Esophagus squamous epithelium (tissue), 5 donors: ENCODE results near the gene DPM3. TPM values are rescaled to one million over a fixed set of nuclear protein-coding genes. Genes with fewer than 3 reads are reported as not detected.
"Not testable (repeated sequence)": the region's sequence is repeated elsewhere in the genome, so short reads cannot be mapped to it uniquely, and the experiment has no call there.

Experiments used
- DNase-seq: peaks from one replicate; lab custom pipeline; 2025; lab: John Stamatoyannopoulos, UW
- H3K27ac ChIP-seq, 4 donors: fragments of 200-600 bp; sonication (generic); one replicate each; pipeline ENCODE4 v1.5.1; 2016 to 2019; ENCODE audit warnings: mild to moderate bottlenecking in 1 of 4
- H3K27me3 ChIP-seq, 4 donors: fragments of 200-600 bp; sonication (generic); 1 replicate in 3 of 4; 2 replicates in 1 of 4; pipeline versions ENCODE4 v1.5.1 to v1.6.0; 2017 to 2021; ENCODE audit warnings: antibody characterized with exemption in 1 of 4
- H3K36me3 ChIP-seq, 3 donors: fragments of 200-600 bp; sonication (generic); one replicate each; pipeline ENCODE4 v1.5.1; 2016 to 2019
- H3K4me1 ChIP-seq, 3 donors: fragments of 200-600 bp; sonication (generic); one replicate each; pipeline ENCODE4 v1.5.1; 2017 to 2019
- H3K4me3 ChIP-seq, 4 donors: fragments of 200-600 bp; sonication (generic); 1 replicate in 3 of 4; 2 replicates in 1 of 4; pipeline ENCODE4 v1.5.1; 2016 to 2019; ENCODE audit warnings: mild to moderate bottlenecking in 2 of 4, moderate library complexity in 1 of 4
- H3K9me3 ChIP-seq, 3 donors: fragments of 200-600 bp; sonication (generic); one replicate each; pipeline ENCODE4 v1.5.1; 2016 to 2019
- CTCF ChIP-seq, 6 experiments: fragments of 450-650 bp in 4 of 6; fragments of 200-600 bp in 2 of 6; sonication (generic) in 2 of 6; IDR thresholded peaks; one replicate each; pipeline ENCODE4 v1.5.1; 2016 to 2019; ENCODE audit warnings: antibody characterized with exemption in 6 of 6, mild to moderate bottlenecking in 4 of 6, moderate library complexity in 4 of 6
- POLR2A ChIP-seq, 4 donors: fragments of 450-650 bp; IDR thresholded peaks; one replicate each; pipeline ENCODE4 v1.6.1; 2017; ENCODE audit warnings: antibody characterized with exemption in 4 of 4, mild to moderate bottlenecking in 4 of 4, moderate library complexity in 3 of 4
- WGBS, 2 donors: methylation state at CpG; one replicate each; pipeline ENCODE4 v1.1.5; 2018; 5-methylcytosine and 5-hydroxymethylcytosine counted together
- intact Hi-C: fragments of 100-400 bp; cut with DNase I; formaldehyde crosslinking; loops from one replicate; pipeline ENCODE4 v1.15.0; 2022
- total RNA-seq, 4 donors: library from RNA; depleted of rRNA; stranded (reverse); fragments of >200 nt; gene quantifications; one replicate each; pipeline ENCODE4 v1.1.0, GENCODE V29; 2016
- donor health status: DM: yes; HTN: yes; CAD: no.

The DPM3 gene, protein sequence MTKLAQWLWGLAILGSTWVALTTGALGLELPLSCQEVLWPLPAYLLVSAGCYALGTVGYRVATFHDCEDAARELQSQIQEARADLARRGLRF
- 10 to 100 TPM; 33.1 to 67.7 (median 45.4) TPM for total RNA-seq

GRCh38 chr1:155139895-155140629 lies at the start of gene DPM3:
TSS of gene DPM3 (minus strand) at chr1:155140531. CDS start at chr1:155140240, 291 bp downstream.
- H3K27ac ChIP-seq: peak within 1 kb of the TSS; percentile 87 to 95 (median 92)
- H3K4me1 ChIP-seq: peaks cover 8 to 51% (median 19%) of the 10 kb centered on the region in 3 donors
- 1 to 2% methylated on average over 27 to 30 of the region's 42 CpGs for WGBS, 2 donors
- intact Hi-C loops: no loop called here
- peak; percentile 65 for DNase-seq
- no peaks in the 10 kb centered on the region for H3K27me3 ChIP-seq
- H3K9me3 ChIP-seq: no peaks in the 10 kb centered on the region
- peak within 1 kb of the TSS; percentile 61 to 91 (median 82) for H3K4me3 ChIP-seq
- H3K36me3 ChIP-seq: peaks cover 0 to 15% (median 0%) of the 10 kb centered on the region in 3 donors
- TF ChIP-seq CTCF (IDR thresholded peaks at IDR 0.05) (peak in 1 of 6 experiments; percentile 9), POLR2A (IDR thresholded peaks at IDR 0.05) (peak in 3 of 4 donors; percentile 59 to 76 (median 65))

GRCh38 chr1:155189926-155190325 lies 49.6 kb upstream of the DPM3 start:
- DNase-seq, H3K4me3 ChIP-seq, H3K27ac ChIP-seq, H3K9me3 ChIP-seq, intact Hi-C loops, H3K36me3 ChIP-seq, H3K27me3 ChIP-seq: not testable (repeated sequence)
- WGBS, 2 donors: no CpG with 5 or more reads among the region's 45 CpGs
- peaks cover 26 to 57% (median 34%) of the 10 kb centered on the region in 3 donors for H3K4me1 ChIP-seq

DNA sequence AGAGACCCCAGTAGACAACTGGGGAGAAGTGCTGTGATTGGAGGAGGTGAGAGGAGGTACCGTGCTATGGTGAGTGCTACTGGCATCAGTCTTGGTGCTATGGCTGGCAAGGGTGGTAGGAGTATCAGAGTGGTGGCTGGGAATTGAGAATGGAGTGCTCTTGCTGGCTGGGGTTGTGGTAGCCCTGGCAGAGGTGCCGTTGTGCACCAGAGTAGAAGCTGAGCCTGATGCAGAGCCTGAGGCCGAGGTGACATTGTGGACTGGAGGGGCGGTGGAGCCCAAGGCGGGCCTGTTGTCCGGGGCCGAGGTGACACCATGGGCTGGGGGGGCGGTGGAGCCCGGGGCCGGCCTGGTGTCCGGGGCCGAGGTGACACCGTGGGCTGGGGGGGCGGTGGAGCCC lies 47.9 kb upstream of the DPM3 start:
- Histone ChIP-seq H3K4me3 (no peak overlapping the region), H3K36me3 (no peaks in the 10 kb centered on the region), H3K4me1 (peaks cover 13 to 52% (median 23%) of the 10 kb centered on the region in 3 donors), H3K27ac (no peak overlapping the region), H3K27me3 (no peaks in the 10 kb centered on the region), H3K9me3 (no peaks in the 10 kb centered on the region)
- no peak for DNase-seq
- 74 to 91% methylated on average over 1 to 3 of the region's 14 CpGs for WGBS, 2 donors
- intact Hi-C loops: no loop called here
- TF ChIP-seq CTCF (IDR thresholded peaks at IDR 0.05) (no peak), POLR2A (IDR thresholded peaks at IDR 0.05) (no peak)

DNA sequence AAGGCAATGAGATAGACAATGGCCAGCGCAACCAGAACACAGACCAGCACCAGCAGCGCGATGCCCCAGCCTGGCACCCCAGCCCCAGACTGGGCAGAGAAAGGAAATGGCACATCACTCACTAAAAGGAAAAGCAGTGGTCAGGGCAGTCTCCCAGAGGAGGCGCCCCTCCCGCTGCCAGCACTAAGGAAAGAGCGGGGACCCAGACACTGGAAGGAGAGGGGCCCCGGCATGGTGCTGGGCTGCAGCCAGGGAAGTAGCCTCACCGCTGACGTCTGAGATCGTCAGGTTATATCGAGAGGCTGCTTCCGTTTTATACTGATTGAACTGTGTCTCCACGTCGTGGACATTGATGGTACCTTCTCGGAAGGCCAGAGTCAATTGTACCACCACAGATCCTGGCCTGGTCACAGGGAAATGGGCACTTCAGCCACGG lies 47.1 kb upstream of the DPM3 start:
- Histone ChIP-seq H3K27ac (no peak overlapping the region), H3K4me3 (peak overlapping the region in 1 of 4 donors; percentile 9), H3K36me3 (no peaks in the 10 kb centered on the region), H3K27me3 (no peaks in the 10 kb centered on the region), H3K9me3 (no peaks in the 10 kb centered on the region), H3K4me1 (peaks cover 5 to 44% (median 15%) of the 10 kb centered on the region in 3 donors)
- intact Hi-C loops: no loop called here
- WGBS, 2 donors: 77 to 86% methylated on average over 12 to 16 of the region's 16 CpGs
- TF ChIP-seq CTCF (IDR thresholded peaks at IDR 0.05) (no peak), POLR2A (IDR thresholded peaks at IDR 0.05) (no peak)
- no peak for DNase-seq

DNA sequence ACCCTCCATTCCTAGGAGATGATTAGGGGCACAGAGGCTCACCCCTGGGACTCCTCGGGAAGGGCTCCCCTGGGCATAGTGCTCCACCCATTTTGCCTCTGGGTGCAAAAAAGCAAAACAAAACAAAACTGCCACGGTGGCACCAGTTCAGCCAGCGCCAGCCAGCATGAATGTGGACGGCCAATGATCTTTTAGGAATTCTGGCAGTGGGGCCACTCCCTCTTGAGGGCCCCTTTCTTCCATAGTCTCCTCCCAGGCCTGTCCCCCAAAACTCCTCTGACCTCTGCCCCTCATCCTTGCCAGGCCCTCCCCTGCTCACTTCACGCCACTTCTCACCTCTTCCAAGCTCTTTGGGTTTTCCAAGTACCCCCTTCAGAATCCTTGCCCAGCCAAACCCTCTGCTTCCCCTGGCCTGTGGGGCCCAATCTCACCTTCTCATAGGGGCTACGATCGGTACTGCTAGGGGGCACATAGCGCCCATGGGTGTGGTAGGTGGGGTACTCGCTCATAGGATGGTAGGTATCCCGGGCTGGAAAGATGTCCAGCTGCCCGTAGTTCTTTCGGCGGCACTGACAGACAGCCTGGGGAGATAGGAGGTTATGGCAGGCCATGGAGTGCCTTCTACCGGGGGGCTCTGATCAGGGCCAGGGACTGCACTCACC lies 46.6 kb upstream of the DPM3 start:
- no peaks in the 10 kb centered on the region for H3K36me3 ChIP-seq
- no peaks in the 10 kb centered on the region for H3K9me3 ChIP-seq
- H3K27ac ChIP-seq: peak overlapping the region in 2 of 4 donors; percentile 32 to 73
- WGBS, 2 donors: 38 to 56% methylated on average over 4 to 7 of the region's 14 CpGs
- no peaks in the 10 kb centered on the region for H3K27me3 ChIP-seq
- H3K4me3 ChIP-seq: peak overlapping the region in 1 of 4 donors; percentile 9
- no peak for TF ChIP-seq POLR2A (IDR thresholded peaks at IDR 0.05)
- TF ChIP-seq CTCF (IDR thresholded peaks at IDR 0.05): no peak
- H3K4me1 ChIP-seq: peaks cover under 1 to 38% (median 14%) of the 10 kb centered on the region in 3 donors
- intact Hi-C loops: no loop called here
- DNase-seq: no peak
